ENCODE measurements around the gene THBS1.

DNA sequence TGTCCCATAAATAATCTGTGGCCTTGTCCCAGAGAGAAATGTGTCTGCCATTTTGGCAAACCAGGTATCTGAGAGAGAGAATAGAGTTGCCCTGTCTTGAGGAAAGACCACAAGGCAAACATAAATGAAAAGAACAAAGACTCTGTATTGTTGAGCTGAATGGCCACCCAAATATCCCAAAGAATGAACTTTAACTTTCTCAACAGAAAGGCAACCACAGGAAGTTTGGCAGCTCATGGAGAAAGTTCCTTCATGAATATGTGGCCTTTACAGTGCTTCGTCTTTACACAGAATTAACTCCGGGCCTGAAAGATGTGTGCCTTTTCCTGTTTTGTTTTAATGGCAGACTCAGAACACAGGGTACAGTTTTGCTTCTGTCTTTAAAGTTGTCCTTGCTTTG is 41.4 kb upstream of the THBS1 start:
- no peak for TF ChIP-seq POLR2AphosphoS5 (IDR thresholded peaks at IDR 0.05; ENCODE audit: borderline replicate concordance, low read depth, low read length)
- no peak for TF ChIP-seq EZH2 (IDR thresholded peaks at IDR 0.05)
